HCT116 (cell line): ENCODE results near the gene ALDH1A1. TPM values are rescaled to one million over a fixed set of nuclear protein-coding genes. Genes with fewer than 3 reads are reported as not detected.

Experiments
- ATAC-seq: fragments of 200-7000 bp; cut with Tn5 transposase; 2 replicates; pipeline ENCODE4 v1.9.1; 2020; ENCODE audit warnings: mild to moderate bottlenecking, moderate library complexity
- BruUV-seq: library from RNA; stranded (reverse); fragments of 400-500 nt; replicated peaks from 2 replicates; lab custom pipeline; 2021; lab: Mats Ljungman, UMichigan
- CTCF ChIA-PET: fragments of 300-600 bp; sonication (Branson Sonifier 250); formaldehyde crosslinking; loops from one replicate; lab custom pipeline; 2021; ENCODE audit warnings: antibody characterized with exemption; lab: Charles Lee
- POLR2A ChIA-PET: fragments of 300-600, 350-600 bp; sonication (Branson Sonifier 250); formaldehyde crosslinking; loops from one replicate; lab custom pipeline; 2021; ENCODE audit warnings: antibody characterized with exemption; lab: Charles Lee
- RAD21 ChIA-PET, 2 experiments: fragments of 300-600 bp; sonication (Branson Sonifier 250); formaldehyde crosslinking; loops; one replicate each; lab custom pipeline; 2023; ENCODE audit warnings: low total read pairs in 2 of 2; ENCODE audit not compliant: uncharacterized antibody in 2 of 2, unreplicated experiment in 2 of 2, low non-redundant PET in 1 of 2; lab: Charles Lee
- DNase-seq: peaks from one replicate; pipeline ENCODE4 v3.0.0-alpha.2; 2010; ENCODE audit warnings: low read depth, low spot score
- H2AFZ ChIP-seq: fragments of 200-600 bp; shearing (Covaris generic), sonication (generic); 2 replicates; pipeline ENCODE4 v1.6.1; 2017; ENCODE audit warnings: low read depth, mixed run types, mixed read lengths, antibody characterized with exemption, low read length; ENCODE audit not compliant: poor library complexity, severe bottlenecking
- H3K27ac ChIP-seq: 2 replicates; pipeline ENCODE4 v1.5.1; 2012; ENCODE audit warnings: low read depth, low read length
- H3K27me3 ChIP-seq: fragments of 200-600 bp; sonication (generic); 2 replicates; pipeline ENCODE4 v1.6.1; 2016; ENCODE audit warnings: mixed run types, low read length, mixed read lengths; ENCODE audit not compliant: insufficient read depth
- H3K36me3 ChIP-seq, 2 experiments: fragments of 200-500 bp in 1 of 2; fragments of 200-600 bp in 1 of 2; sonication (Bioruptor generic) in 1 of 2; sonication (generic) in 1 of 2; 2 replicates each; pipeline versions ENCODE4 v1.5.1 to v1.6.1; 2014 to 2016; ENCODE audit warnings: low read length in 2 of 2, inconsistent platforms in 1 of 2, mixed read lengths in 1 of 2, mixed run types in 1 of 2; ENCODE audit not compliant: insufficient read depth in 2 of 2, control insufficient read depth in 1 of 2
- H3K4me1 ChIP-seq, 2 experiments: fragments of 200-600 bp in 1 of 2; sonication (generic) in 1 of 2; 2 replicates each; pipeline versions ENCODE4 v1.5.1 to v1.6.1; 2012 to 2017; ENCODE audit warnings: low read length in 2 of 2, inconsistent platforms in 1 of 2, mild to moderate bottlenecking in 1 of 2, mixed read lengths in 1 of 2, mixed run types in 1 of 2, moderate library complexity in 1 of 2; ENCODE audit not compliant: insufficient read depth in 2 of 2, control insufficient read depth in 1 of 2
- H3K4me2 ChIP-seq: fragments of 200-600 bp; sonication (generic); 2 replicates; pipeline ENCODE4 v1.6.1; 2017; ENCODE audit warnings: mixed run types, low read length, mixed read lengths
- H3K4me3 ChIP-seq, 2 experiments: fragments of 200-600 bp in 1 of 2; sonication (generic) in 1 of 2; replicated peaks in 1 of 2; 2 replicates each; pipeline ENCODE4 v1.5.1; 2011 to 2016; ENCODE audit warnings: low read length in 2 of 2, control low read depth in 1 of 2, low read depth in 1 of 2, mild to moderate bottlenecking in 1 of 2, mixed read lengths in 1 of 2, mixed run types in 1 of 2
- H3K79me2 ChIP-seq: fragments of 200-600 bp; sonication (generic); 2 replicates; pipeline ENCODE4 v1.6.1; 2017; ENCODE audit warnings: mild to moderate bottlenecking, mixed run types, low read length, moderate library complexity, mixed read lengths; ENCODE audit not compliant: insufficient read depth
- H3K9ac ChIP-seq: fragments of 200-600 bp; sonication (generic); 2 replicates; pipeline ENCODE4 v1.6.1; 2016; ENCODE audit warnings: low read length, mixed read lengths
- H3K9me2 ChIP-seq: fragments of 200-600 bp; sonication (generic), shearing (Covaris generic); 2 replicates; pipeline ENCODE4 v1.6.1; 2017; ENCODE audit warnings: mixed run types, mild to moderate bottlenecking, moderate library complexity; ENCODE audit not compliant: insufficient read depth
- H3K9me3 ChIP-seq, 2 experiments: fragments of 200-500 bp in 1 of 2; fragments of 200-600 bp in 1 of 2; sonication (Bioruptor generic) in 1 of 2; sonication (generic) in 1 of 2; 2 replicates each; pipeline ENCODE4 v1.6.1; 2014 to 2017; ENCODE audit warnings: low read length in 2 of 2, mixed read lengths in 2 of 2, inconsistent platforms in 1 of 2, low read depth in 1 of 2, mild to moderate bottlenecking in 1 of 2, mixed run types in 1 of 2, moderate library complexity in 1 of 2; ENCODE audit not compliant: control insufficient read depth in 1 of 2, insufficient read depth in 1 of 2
- H4K20me1 ChIP-seq: fragments of 200-600 bp; sonication (generic), shearing (Covaris generic); 2 replicates; pipeline ENCODE4 v1.6.1; 2017; ENCODE audit warnings: mixed run types, mild to moderate bottlenecking, moderate library complexity; ENCODE audit not compliant: insufficient read depth
- ELF1 ChIP-seq: IDR thresholded peaks from 2 replicates; pipeline ENCODE4 v1.6.1; 2012; ENCODE audit warnings: low read depth, borderline replicate concordance
- POLR2AphosphoS5 ChIP-seq: IDR thresholded peaks from 2 replicates; pipeline ENCODE4 v1.6.1; 2011; ENCODE audit warnings: mild to moderate bottlenecking, low read depth, low read length, moderate library complexity
- SP1 ChIP-seq: IDR thresholded peaks from 2 replicates; pipeline ENCODE4 v1.6.1; 2012; ENCODE audit warnings: low read depth
- SRF ChIP-seq: IDR thresholded peaks from 2 replicates; pipeline ENCODE4 v1.6.1; 2012; ENCODE audit warnings: low read depth
- TCF7L2 ChIP-seq: IDR thresholded peaks from 2 replicates; pipeline ENCODE4 v1.7.0; 2011; ENCODE audit warnings: borderline replicate concordance, inconsistent platforms; ENCODE audit not compliant: insufficient read depth, insufficient read length; ENCODE audit errors: extremely low read depth
- YY1 ChIP-seq: IDR thresholded peaks from 2 replicates; pipeline ENCODE4 v1.6.1; 2011; ENCODE audit warnings: low read length, low read depth, moderate library complexity, mild to moderate bottlenecking; ENCODE audit not compliant: insufficient replicate concordance; ENCODE audit errors: extremely low read depth
- intact Hi-C: fragments of 100-400 bp; cut with micrococcal nuclease; formaldehyde crosslinking; loops from 2 replicates; pipeline ENCODE4 v1.10.0; 2022
- total RNA-seq: library from RNA; stranded (reverse); gene quantifications from one replicate; pipeline ENCODE4 v1.2.1, GENCODE V29; 2021; ENCODE audit not compliant: unreplicated experiment
- TF ChIP-seq, protein P1 (sequence below): IDR thresholded peaks from 2 replicates; pipeline ENCODE4 v1.6.1; 2011; ENCODE audit warnings: mild to moderate bottlenecking, low read length, moderate library complexity; ENCODE audit not compliant: insufficient replicate concordance; ENCODE audit errors: extremely low read depth
- TF ChIP-seq, protein P2 (sequence below): IDR thresholded peaks from 2 replicates; pipeline ENCODE4 v1.6.1; 2012; ENCODE audit warnings: low read depth
- TF ChIP-seq, protein P3 (sequence below): IDR thresholded peaks from 2 replicates; pipeline ENCODE4 v1.6.1; 2012
- TF ChIP-seq, protein P4 (sequence below): IDR thresholded peaks from 2 replicates; pipeline ENCODE4 v1.6.1; 2012

The ALDH1A1 gene
- total RNA-seq, 1 experiment from 2014 or later: 0.44 TPM

GRCh38 chr9:72888067-72888466, 64.8 kb downstream of the ALDH1A1 start:
- Histone ChIP-seq H4K20me1 (no peaks in the 10 kb centered on the region), H2AFZ (no peak overlapping the region), H3K36me3 (no peaks in the 10 kb centered on the region), H3K27me3 (no peaks in the 10 kb centered on the region), H3K9me3 (no peaks in the 10 kb centered on the region), H3K79me2 (no peaks in the 10 kb centered on the region), H3K9me2 (no peaks in the 10 kb centered on the region), H3K4me3 (no peak overlapping the region), H3K4me1 (no peaks in the 10 kb centered on the region), H3K4me2 (no peak overlapping the region), H3K9ac (no peak overlapping the region), H3K27ac (no peak overlapping the region)
- TF ChIP-seq, protein P1, sequence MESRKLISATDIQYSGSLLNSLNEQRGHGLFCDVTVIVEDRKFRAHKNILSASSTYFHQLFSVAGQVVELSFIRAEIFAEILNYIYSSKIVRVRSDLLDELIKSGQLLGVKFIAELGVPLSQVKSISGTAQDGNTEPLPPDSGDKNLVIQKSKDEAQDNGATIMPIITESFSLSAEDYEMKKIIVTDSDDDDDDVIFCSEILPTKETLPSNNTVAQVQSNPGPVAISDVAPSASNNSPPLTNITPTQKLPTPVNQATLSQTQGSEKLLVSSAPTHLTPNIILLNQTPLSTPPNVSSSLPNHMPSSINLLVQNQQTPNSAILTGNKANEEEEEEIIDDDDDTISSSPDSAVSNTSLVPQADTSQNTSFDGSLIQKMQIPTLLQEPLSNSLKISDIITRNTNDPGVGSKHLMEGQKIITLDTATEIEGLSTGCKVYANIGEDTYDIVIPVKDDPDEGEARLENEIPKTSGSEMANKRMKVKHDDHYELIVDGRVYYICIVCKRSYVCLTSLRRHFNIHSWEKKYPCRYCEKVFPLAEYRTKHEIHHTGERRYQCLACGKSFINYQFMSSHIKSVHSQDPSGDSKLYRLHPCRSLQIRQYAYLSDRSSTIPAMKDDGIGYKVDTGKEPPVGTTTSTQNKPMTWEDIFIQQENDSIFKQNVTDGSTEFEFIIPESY: no peak
- no peak for TF ChIP-seq ELF1
- TF ChIP-seq, protein P2, sequence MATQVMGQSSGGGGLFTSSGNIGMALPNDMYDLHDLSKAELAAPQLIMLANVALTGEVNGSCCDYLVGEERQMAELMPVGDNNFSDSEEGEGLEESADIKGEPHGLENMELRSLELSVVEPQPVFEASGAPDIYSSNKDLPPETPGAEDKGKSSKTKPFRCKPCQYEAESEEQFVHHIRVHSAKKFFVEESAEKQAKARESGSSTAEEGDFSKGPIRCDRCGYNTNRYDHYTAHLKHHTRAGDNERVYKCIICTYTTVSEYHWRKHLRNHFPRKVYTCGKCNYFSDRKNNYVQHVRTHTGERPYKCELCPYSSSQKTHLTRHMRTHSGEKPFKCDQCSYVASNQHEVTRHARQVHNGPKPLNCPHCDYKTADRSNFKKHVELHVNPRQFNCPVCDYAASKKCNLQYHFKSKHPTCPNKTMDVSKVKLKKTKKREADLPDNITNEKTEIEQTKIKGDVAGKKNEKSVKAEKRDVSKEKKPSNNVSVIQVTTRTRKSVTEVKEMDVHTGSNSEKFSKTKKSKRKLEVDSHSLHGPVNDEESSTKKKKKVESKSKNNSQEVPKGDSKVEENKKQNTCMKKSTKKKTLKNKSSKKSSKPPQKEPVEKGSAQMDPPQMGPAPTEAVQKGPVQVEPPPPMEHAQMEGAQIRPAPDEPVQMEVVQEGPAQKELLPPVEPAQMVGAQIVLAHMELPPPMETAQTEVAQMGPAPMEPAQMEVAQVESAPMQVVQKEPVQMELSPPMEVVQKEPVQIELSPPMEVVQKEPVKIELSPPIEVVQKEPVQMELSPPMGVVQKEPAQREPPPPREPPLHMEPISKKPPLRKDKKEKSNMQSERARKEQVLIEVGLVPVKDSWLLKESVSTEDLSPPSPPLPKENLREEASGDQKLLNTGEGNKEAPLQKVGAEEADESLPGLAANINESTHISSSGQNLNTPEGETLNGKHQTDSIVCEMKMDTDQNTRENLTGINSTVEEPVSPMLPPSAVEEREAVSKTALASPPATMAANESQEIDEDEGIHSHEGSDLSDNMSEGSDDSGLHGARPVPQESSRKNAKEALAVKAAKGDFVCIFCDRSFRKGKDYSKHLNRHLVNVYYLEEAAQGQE: no peak
- TF ChIP-seq, protein P3, sequence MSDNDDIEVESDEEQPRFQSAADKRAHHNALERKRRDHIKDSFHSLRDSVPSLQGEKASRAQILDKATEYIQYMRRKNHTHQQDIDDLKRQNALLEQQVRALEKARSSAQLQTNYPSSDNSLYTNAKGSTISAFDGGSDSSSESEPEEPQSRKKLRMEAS: no peak
- TF ChIP-seq SRF: no peak
- TF ChIP-seq TCF7L2: no peak
- TF ChIP-seq SP1: no peak
- no peak for TF ChIP-seq YY1
- TF ChIP-seq, protein P4, sequence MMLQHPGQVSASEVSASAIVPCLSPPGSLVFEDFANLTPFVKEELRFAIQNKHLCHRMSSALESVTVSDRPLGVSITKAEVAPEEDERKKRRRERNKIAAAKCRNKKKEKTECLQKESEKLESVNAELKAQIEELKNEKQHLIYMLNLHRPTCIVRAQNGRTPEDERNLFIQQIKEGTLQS: no peak
- no peak for TF ChIP-seq POLR2AphosphoS5
- CTCF ChIA-PET: no interaction called here
- intact Hi-C loops: no loop called here
- BruUV-seq: no TSS peak
- RAD21 ChIA-PET: no interaction called here
- POLR2A ChIA-PET: no interaction called here
- ATAC-seq (no peak), DNase-seq (no peak)
